ENCODE data around the gene FAP. TPM values are rescaled to one million over a fixed set of nuclear protein-coding genes. Genes with fewer than 3 reads are reported as not detected.

FAP gene
- total RNA-seq, 4 donors from 2014 or later = 1.4 to 3.5 (median 2.0) TPM; not detected in 1

DNA sequence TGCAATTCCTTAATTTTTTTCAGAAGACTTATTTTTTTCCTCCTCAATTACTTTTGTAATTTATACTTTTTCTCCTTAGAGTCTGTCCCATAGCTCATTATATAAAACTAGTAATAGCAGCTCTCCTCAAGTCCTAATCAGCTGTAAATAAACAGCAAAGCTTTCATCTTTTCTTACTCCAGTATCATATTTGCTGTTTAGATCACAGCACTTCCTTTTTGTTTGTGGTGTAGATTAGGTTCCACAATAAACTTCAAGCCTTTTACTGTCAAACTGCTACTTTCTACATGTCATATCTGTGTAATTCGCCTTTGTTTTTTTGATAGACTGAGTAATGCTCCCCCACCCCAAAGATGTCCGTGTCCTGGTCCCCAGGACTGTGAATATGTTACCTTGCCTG lies 116.7 kb downstream of the FAP start:
- H3K36me3 ChIP-seq = no peaks in the 10 kb centered on the region
- in situ Hi-C loops (cut with MboI; ENCODE audit: low pct_ligation_motif_present in 1 of 4, low pct_unique_long_range_greater_than_20kb in 1 of 4, low sequenced_read_pairs in 3 of 4) (loop anchor here (5.0 to 25.0 kb wide), 4 partner anchors 122 to 542 kb away; no protein-coding TSS in a partner anchor), intact Hi-C loops (cut with DNase I; ENCODE audit: low total_unique reads) (loop anchor here (5.0 kb wide), 2 partner anchors 114 to 129 kb away; no protein-coding TSS in a partner anchor)
- H3K4me1 ChIP-seq = no peaks in the 10 kb centered on the region
- 69 to 80% methylated on average over 2 of the region's 2 CpGs for WGBS, 2 donors (ENCODE audit: low coverage in 1 of 2)
- no peaks in the 10 kb centered on the region for H3K9me3 ChIP-seq
- no peak for DNase-seq
- TF ChIP-seq, protein P1, sequence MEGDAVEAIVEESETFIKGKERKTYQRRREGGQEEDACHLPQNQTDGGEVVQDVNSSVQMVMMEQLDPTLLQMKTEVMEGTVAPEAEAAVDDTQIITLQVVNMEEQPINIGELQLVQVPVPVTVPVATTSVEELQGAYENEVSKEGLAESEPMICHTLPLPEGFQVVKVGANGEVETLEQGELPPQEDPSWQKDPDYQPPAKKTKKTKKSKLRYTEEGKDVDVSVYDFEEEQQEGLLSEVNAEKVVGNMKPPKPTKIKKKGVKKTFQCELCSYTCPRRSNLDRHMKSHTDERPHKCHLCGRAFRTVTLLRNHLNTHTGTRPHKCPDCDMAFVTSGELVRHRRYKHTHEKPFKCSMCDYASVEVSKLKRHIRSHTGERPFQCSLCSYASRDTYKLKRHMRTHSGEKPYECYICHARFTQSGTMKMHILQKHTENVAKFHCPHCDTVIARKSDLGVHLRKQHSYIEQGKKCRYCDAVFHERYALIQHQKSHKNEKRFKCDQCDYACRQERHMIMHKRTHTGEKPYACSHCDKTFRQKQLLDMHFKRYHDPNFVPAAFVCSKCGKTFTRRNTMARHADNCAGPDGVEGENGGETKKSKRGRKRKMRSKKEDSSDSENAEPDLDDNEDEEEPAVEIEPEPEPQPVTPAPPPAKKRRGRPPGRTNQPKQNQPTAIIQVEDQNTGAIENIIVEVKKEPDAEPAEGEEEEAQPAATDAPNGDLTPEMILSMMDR (IDR thresholded peaks at IDR 0.05) = no peak
- no peak for TF ChIP-seq EP300 (IDR thresholded peaks at IDR 0.05; ENCODE audit: low read depth)
- TF ChIP-seq POLR2A (IDR thresholded peaks at IDR 0.05) = no peak
- TF ChIP-seq POLR2AphosphoS5 (IDR thresholded peaks at IDR 0.05) = no peak
- no peaks in the 10 kb centered on the region for H3K27me3 ChIP-seq
- no peak overlapping the region for H3K4me3 ChIP-seq
- no peak overlapping the region for H3K27ac ChIP-seq

DNA sequence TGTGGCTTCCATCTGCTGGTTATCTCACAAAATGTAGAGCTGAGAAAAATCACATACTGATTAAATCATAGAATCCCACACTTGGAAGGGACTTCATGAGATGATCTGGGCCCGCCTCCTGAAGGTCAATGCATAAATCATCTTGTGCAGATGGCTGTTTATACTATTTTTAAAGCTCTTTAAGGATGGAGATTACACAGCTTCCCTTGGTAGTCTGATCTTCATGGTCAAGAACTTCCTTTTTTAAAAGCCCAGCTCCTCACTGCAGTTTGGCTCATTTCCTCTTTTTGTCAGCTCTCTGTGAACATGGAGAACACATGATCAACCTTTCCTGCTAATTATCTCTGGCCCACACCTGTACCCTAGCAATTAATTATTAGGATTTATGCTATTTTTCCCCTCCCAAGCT lies 117.1 kb downstream of the FAP start:
- 50 to 65% methylated on average over 1 of the region's 1 CpG for WGBS, 2 donors (ENCODE audit: low coverage in 1 of 2)
- DNase-seq = no peak
- no peaks in the 10 kb centered on the region for H3K9me3 ChIP-seq
- H3K4me3 ChIP-seq = no peak overlapping the region
- TF ChIP-seq POLR2A (IDR thresholded peaks at IDR 0.05) (no peak), EP300 (IDR thresholded peaks at IDR 0.05; ENCODE audit: low read depth) (no peak), POLR2AphosphoS5 (IDR thresholded peaks at IDR 0.05) (no peak)
- TF ChIP-seq, protein P1 (IDR thresholded peaks at IDR 0.05) = no peak
- intact Hi-C loops (cut with DNase I; ENCODE audit: low total_unique reads) (loop anchor here (5.0 kb wide), 2 partner anchors 114 to 129 kb away; no protein-coding TSS in a partner anchor), in situ Hi-C loops (cut with MboI; ENCODE audit: low pct_ligation_motif_present in 1 of 4, low pct_unique_long_range_greater_than_20kb in 1 of 4, low sequenced_read_pairs in 3 of 4) (loop anchor here (5.0 to 25.0 kb wide), 4 partner anchors 121 to 541 kb away; no protein-coding TSS in a partner anchor)
- H3K27me3 ChIP-seq = no peaks in the 10 kb centered on the region
- no peaks in the 10 kb centered on the region for H3K4me1 ChIP-seq
- H3K27ac ChIP-seq = no peak overlapping the region
- H3K36me3 ChIP-seq = no peaks in the 10 kb centered on the region

DNA sequence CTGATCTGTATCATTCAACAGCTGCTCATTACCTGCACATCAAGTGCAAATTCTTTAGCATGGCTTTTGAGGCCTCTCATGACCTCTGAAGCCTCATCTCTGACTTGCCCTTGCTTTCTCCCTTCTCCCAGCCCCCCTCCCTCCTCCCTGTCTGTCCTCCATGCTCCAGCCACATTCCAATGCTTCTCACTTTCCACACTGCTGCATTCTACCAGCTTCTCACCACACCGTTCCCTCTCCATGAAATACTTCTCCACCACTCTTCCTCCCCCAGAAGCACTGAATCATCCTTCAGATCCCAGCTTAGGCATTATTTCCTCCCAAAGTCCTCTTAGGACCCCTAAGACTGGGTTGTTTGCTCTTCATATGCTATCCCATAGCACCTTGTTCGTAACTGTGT lies 118.1 kb downstream of the FAP start:
- intact Hi-C loops (cut with DNase I; ENCODE audit: low total_unique reads) (loop anchor here (5.0 kb wide), 2 partner anchors 113 to 128 kb away; no protein-coding TSS in a partner anchor), in situ Hi-C loops (cut with MboI; ENCODE audit: low pct_ligation_motif_present in 1 of 4, low pct_unique_long_range_greater_than_20kb in 1 of 4, low sequenced_read_pairs in 3 of 4) (loop anchor here (5.0 to 25.0 kb wide), 4 partner anchors 120 to 540 kb away; no protein-coding TSS in a partner anchor)

More for the DNA sequence above, 118.1 kb downstream of the FAP start:
- Histone ChIP-seq H3K36me3 (no peaks in the 10 kb centered on the region), H3K9me3 (no peaks in the 10 kb centered on the region), H3K4me3 (no peak overlapping the region), H3K27me3 (no peaks in the 10 kb centered on the region), H3K27ac (no peak overlapping the region), H3K4me1 (no peaks in the 10 kb centered on the region)
- no peak for TF ChIP-seq EP300 (IDR thresholded peaks at IDR 0.05; ENCODE audit: low read depth)
- no peak for TF ChIP-seq POLR2AphosphoS5 (IDR thresholded peaks at IDR 0.05)
- no peak for TF ChIP-seq POLR2A (IDR thresholded peaks at IDR 0.05)
- TF ChIP-seq, protein P1 (IDR thresholded peaks at IDR 0.05) = no peak
- 83 to 91% methylated on average over 2 of the region's 2 CpGs for WGBS, 2 donors (ENCODE audit: low coverage in 1 of 2)
- DNase-seq = no peak
